ENCODE results near the gene DAND5. TPM values are rescaled to one million over a fixed set of nuclear protein-coding genes. Genes with fewer than 3 reads are reported as not detected.

The DAND5 gene
- total and polyA plus RNA-seq, 9 of the 15 experiments (the other 6 are each of a cell fraction or from before 2014, with no cell fraction given): 0.22 to 0.83 (median 0.60) TPM

DNA sequence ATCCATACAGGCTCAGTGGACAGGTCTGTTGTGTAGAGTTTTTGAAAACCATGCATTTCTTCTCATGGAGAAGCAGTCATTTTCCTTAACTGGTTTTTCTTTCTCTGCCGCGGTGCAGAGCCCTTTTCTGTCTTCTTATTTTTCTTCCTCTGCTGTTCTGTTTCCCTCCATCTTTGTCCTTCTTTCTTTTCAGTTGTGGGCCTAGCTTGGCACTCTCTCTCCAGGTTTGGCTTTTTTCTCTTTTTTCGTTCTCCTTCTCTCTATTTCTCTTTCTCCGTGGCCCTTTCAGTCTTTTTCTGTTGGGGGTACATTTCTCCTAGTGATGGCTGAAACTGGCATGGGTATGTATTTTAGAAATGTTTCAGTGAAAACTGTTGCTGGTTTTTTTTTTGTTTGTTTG lies 50.0 kb downstream of the DAND5 start:
- Histone ChIP-seq H2AFZ (ENCODE audit: low read depth, low read length) (no peak overlapping the region), H4K20me1 (replicated peaks; ENCODE audit: control insufficient read depth, insufficient read depth, low read length) (no peaks in the 10 kb centered on the region), H3K9ac (ENCODE audit: insufficient read depth in 1 of 2, low read depth in 2 of 2, low read length in 2 of 2) (no peak overlapping the region), H3K4me1 (replicated peaks in 1 of 2; ENCODE audit: control insufficient read depth in 2 of 2, insufficient read depth in 2 of 2, low read length in 2 of 2) (peaks cover 51 to 58% of the 10 kb centered on the region in 2 experiments), H3K9me1 (ENCODE audit: control insufficient read depth, insufficient read depth, low read length) (no peaks in the 10 kb centered on the region), H3K79me2 (ENCODE audit: control insufficient read depth, insufficient read depth, low read length) (peaks cover 88% of the 10 kb centered on the region), H3K36me3 (ENCODE audit: control insufficient read depth, insufficient read depth, low read length) (peaks cover 2% of the 10 kb centered on the region; the same call in 1 of the 3 replicates), H3K4me3 (no peak overlapping the region), H3K4me2 (ENCODE audit: insufficient read depth, low read length) (no peak overlapping the region), H3K9me3 (replicated peaks; ENCODE audit: control insufficient read depth, insufficient read depth, low read depth, low read length) (no peaks in the 10 kb centered on the region), H3K27ac (ENCODE audit: extremely low read depth, low read depth, low read length) (peak overlapping the region; percentile 8; the same call in 1 of the 3 replicates), H3K27me3 (ENCODE audit: control insufficient read depth in 2 of 2, insufficient read depth in 2 of 2, low read length in 2 of 2) (no peaks in the 10 kb centered on the region)
- 85% methylated on average over 3 of the region's 4 CpGs for WGBS (ENCODE audit: insufficient coverage, low coverage, missing lambda C conversion rate)
- no peak for FAIRE-seq
- intact Hi-C loops (cut with micrococcal nuclease) (no loop called here), in situ Hi-C loops (cut with MboI) (no loop called here)
- DNase-seq (ENCODE audit: extremely low read depth in 1 of 4, low spot score in 3 of 4): no peak
- no peak for ATAC-seq
- TF ChIP-seq ZZZ3 (IDR thresholded peaks at IDR 0.05) (no peak), ZNF212 (CRISPR knock-in tag; IDR thresholded peaks at IDR 0.05) (no peak)
- BruUV-seq (replicated peaks): no TSS peak
- ChIA-PET POLR2A (no interaction called here), CTCF (ENCODE audit: low intra/inter-chr PET ratio) (no interaction called here)

DNA sequence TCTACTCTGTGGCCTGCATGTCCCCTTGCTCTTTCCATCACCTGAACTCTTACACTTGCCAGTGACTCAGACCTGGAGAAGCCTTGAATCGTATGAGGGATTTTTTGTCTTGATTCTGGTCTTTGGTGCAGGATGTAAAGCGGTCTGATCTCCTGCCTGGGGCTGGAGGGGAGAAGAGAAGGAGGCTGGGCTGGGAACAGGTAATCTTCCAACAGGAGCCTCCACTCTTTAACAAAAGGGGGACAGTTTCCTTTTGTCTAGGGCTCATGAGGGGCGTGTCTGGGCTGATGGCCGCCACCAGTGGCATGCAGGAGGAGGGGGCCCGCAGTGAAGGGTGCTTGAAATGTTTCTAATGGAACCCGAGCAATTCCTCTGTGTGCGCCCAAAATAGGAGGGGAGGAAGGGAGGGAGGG lies 50.6 kb downstream of the DAND5 start:
- Histone ChIP-seq H3K4me1 (replicated peaks in 1 of 2; ENCODE audit: control insufficient read depth in 2 of 2, insufficient read depth in 2 of 2, low read length in 2 of 2) (peaks cover 51 to 58% of the 10 kb centered on the region in 2 experiments), H3K79me2 (ENCODE audit: control insufficient read depth, insufficient read depth, low read length) (peaks cover 86% of the 10 kb centered on the region), H3K27me3 (ENCODE audit: control insufficient read depth in 2 of 2, insufficient read depth in 2 of 2, low read length in 2 of 2) (no peaks in the 10 kb centered on the region), H2AFZ (ENCODE audit: low read depth, low read length) (no peak overlapping the region), H3K9me1 (ENCODE audit: control insufficient read depth, insufficient read depth, low read length) (no peaks in the 10 kb centered on the region), H3K9me3 (replicated peaks; ENCODE audit: control insufficient read depth, insufficient read depth, low read depth, low read length) (no peaks in the 10 kb centered on the region), H3K4me2 (ENCODE audit: insufficient read depth, low read length) (no peak overlapping the region), H3K9ac (ENCODE audit: insufficient read depth in 1 of 2, low read depth in 2 of 2, low read length in 2 of 2) (peak overlapping the region in 1 of 2 experiments; percentile 21; a peak in 1 of 4 replicates), H4K20me1 (replicated peaks; ENCODE audit: control insufficient read depth, insufficient read depth, low read length) (no peaks in the 10 kb centered on the region), H3K36me3 (ENCODE audit: control insufficient read depth, insufficient read depth, low read length) (peaks cover 6% of the 10 kb centered on the region; the same call in 1 of the 3 replicates), H3K27ac (ENCODE audit: extremely low read depth, low read depth, low read length) (no peak overlapping the region), H3K4me3 (no peak overlapping the region)
- no TSS peak for BruUV-seq (replicated peaks)
- no peak for TF ChIP-seq FOXA3 (CRISPR knock-in tag; conservative IDR thresholded peaks at IDR 0.05 in 1 of 2, IDR thresholded peaks at IDR 0.05 in 1 of 2)
- in situ Hi-C loops (cut with MboI) (no loop called here), intact Hi-C loops (cut with micrococcal nuclease) (no loop called here)
- ChIA-PET CTCF (ENCODE audit: low intra/inter-chr PET ratio) (no interaction called here), POLR2A (no interaction called here)
- no peak for ATAC-seq
- WGBS (ENCODE audit: insufficient coverage, low coverage, missing lambda C conversion rate): 62% methylated on average over 7 of the region's 7 CpGs
- FAIRE-seq: no peak
- no peak for DNase-seq (ENCODE audit: extremely low read depth in 1 of 4, low spot score in 3 of 4)

Measured in K562 (cell line).